SU-DHL-6 (cell line): Measurements from ENCODE around the gene CEACAM21.

Experiments used
- EZH2phosphoT487 ChIP-seq: fragments of 200-600 bp; sonication (generic), shearing (Covaris generic); conservative IDR thresholded peaks from 2 replicates; pipeline ENCODE4 v1.6.1; 2018; ENCODE audit warnings: mild to moderate bottlenecking, antibody characterized with exemption, low read length, moderate library complexity, mixed read lengths
- TF ChIP-seq, protein P1 (sequence below): fragments of 200-600 bp; sonication (generic); IDR thresholded peaks from one replicate; pipeline ENCODE4 v1.5.1; 2017; ENCODE audit warnings: antibody characterized with exemption, mild to moderate bottlenecking, low read length, moderate library complexity; ENCODE audit not compliant: insufficient read depth, poor library complexity, severe bottlenecking

DNA sequence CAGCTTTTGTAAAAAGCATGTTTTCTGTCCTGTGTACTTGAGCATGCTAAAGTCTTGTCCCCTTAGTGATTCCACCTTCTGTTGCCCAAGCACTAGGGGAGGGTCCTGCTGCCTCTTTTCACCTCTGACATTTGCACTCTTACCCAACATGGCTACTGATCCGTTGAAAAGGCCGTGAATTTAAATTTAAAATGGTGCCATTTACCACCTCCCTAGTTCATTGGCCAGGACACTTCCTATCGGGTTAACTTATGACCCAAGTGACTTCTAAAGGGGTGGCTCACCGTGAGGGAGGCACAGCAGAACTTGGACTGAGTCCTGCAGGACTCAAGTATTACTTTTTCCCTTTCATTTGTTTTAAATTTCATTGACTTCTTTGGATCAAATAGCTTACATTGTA is 33.3 kb upstream of the CEACAM21 start:
- TF ChIP-seq, protein P1, sequence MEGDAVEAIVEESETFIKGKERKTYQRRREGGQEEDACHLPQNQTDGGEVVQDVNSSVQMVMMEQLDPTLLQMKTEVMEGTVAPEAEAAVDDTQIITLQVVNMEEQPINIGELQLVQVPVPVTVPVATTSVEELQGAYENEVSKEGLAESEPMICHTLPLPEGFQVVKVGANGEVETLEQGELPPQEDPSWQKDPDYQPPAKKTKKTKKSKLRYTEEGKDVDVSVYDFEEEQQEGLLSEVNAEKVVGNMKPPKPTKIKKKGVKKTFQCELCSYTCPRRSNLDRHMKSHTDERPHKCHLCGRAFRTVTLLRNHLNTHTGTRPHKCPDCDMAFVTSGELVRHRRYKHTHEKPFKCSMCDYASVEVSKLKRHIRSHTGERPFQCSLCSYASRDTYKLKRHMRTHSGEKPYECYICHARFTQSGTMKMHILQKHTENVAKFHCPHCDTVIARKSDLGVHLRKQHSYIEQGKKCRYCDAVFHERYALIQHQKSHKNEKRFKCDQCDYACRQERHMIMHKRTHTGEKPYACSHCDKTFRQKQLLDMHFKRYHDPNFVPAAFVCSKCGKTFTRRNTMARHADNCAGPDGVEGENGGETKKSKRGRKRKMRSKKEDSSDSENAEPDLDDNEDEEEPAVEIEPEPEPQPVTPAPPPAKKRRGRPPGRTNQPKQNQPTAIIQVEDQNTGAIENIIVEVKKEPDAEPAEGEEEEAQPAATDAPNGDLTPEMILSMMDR = no peak
- no peak for TF ChIP-seq EZH2phosphoT487
